Peyer's patch (tissue), 4 donors: ENCODE data around the gene CENPU.

Source experiments
- CTCF ChIP-seq, 6 experiments: fragments of 450-650 bp in 4 of 6; fragments of 200-600 bp in 2 of 6; sonication (generic) in 1 of 6; IDR thresholded peaks; one replicate each; pipeline ENCODE4 v1.5.1; 2017 to 2019; ENCODE audit warnings: antibody characterized with exemption in 6 of 6, mild to moderate bottlenecking in 3 of 6, moderate library complexity in 1 of 6
- POLR2A ChIP-seq, 2 donors: fragments of 450-650 bp; IDR thresholded peaks; one replicate each; pipeline ENCODE4 v1.5.1; 2017; ENCODE audit warnings: antibody characterized with exemption in 2 of 2, mild to moderate bottlenecking in 2 of 2, moderate library complexity in 2 of 2

- TF ChIP-seq POLR2A (IDR thresholded peaks at IDR 0.05): no peak
- TF ChIP-seq CTCF (IDR thresholded peaks at IDR 0.05): no peak
Observed at GRCh38 chr4:184674011-184674410, 59.9 kb downstream of the CENPU start.
